Esophagus muscularis mucosa (tissue), 4 donors: Measurements from ENCODE around the gene AMIGO3. TPM values are rescaled to one million over a fixed set of nuclear protein-coding genes. Genes with fewer than 3 reads are reported as not detected.
A peak's percentile ranks its signal among the peaks of the same experiment; 100 is the strongest.
"Not testable (repeated sequence)": the region's sequence is repeated elsewhere in the genome, so short reads cannot be mapped to it uniquely, and the experiment has no call there.

Experiments used
- DNase-seq: peaks from one replicate; pipeline ENCODE4 v3.0.0-alpha.2; 2017; ENCODE audit errors: extremely low spot score
- H3K27ac ChIP-seq, 4 donors: fragments of 200-600 bp; sonication (generic); replicated peaks in 1 of 4; 1 replicate in 3 of 4; 2 replicates in 1 of 4; pipeline ENCODE4 v1.5.1; 2016 to 2019; ENCODE audit warnings: mild to moderate bottlenecking in 1 of 4
- H3K27me3 ChIP-seq, 4 donors: fragments of 200-600 bp; sonication (generic); one replicate each; pipeline versions ENCODE4 v1.5.1 to v1.6.0; 2016 to 2019
- H3K36me3 ChIP-seq, 4 donors: fragments of 200-600 bp; sonication (generic); one replicate each; pipeline ENCODE4 v1.5.1; 2016 to 2019
- H3K4me1 ChIP-seq, 4 donors: fragments of 200-600 bp; sonication (generic); one replicate each; pipeline ENCODE4 v1.5.1; 2016 to 2019
- H3K4me3 ChIP-seq, 4 donors: fragments of 200-600 bp; sonication (generic); 1 replicate in 2 of 4; 2 replicates in 2 of 4; pipeline ENCODE4 v1.5.1; 2016 to 2019; ENCODE audit warnings: mild to moderate bottlenecking in 4 of 4, moderate library complexity in 1 of 4
- H3K9me3 ChIP-seq, 4 donors: fragments of 200-600 bp; sonication (generic); 1 replicate in 3 of 4; 2 replicates in 1 of 4; pipeline ENCODE4 v1.5.1; 2016 to 2019
- EP300 ChIP-seq: sonication (generic); formaldehyde crosslinking; IDR thresholded peaks from one replicate; pipeline ENCODE4 v1.6.1; 2017; ENCODE audit warnings: antibody characterized with exemption
- POLR2A ChIP-seq: fragments of 450-650 bp; IDR thresholded peaks from one replicate; pipeline ENCODE4 v1.6.1; 2017; ENCODE audit warnings: antibody characterized with exemption, moderate library complexity, mild to moderate bottlenecking, low read depth
- POLR2AphosphoS5 ChIP-seq, 2 donors: sonication (generic); formaldehyde crosslinking; IDR thresholded peaks; one replicate each; pipeline ENCODE4 v1.6.1; 2017; ENCODE audit warnings: antibody characterized with exemption in 2 of 2
- WGBS: methylation state at CpG from one replicate; pipeline ENCODE4 v1.1.5; 2018; 5-methylcytosine and 5-hydroxymethylcytosine counted together
- intact Hi-C: fragments of 100-400 bp; cut with DNase I; formaldehyde crosslinking; loops from one replicate; pipeline ENCODE4 v1.15.1; 2023
- total RNA-seq, 4 donors: library from RNA; depleted of rRNA; stranded (reverse); fragments of >200 nt; gene quantifications; one replicate each; pipeline versions ENCODE4 v1.1.0 to v1.2.1, GENCODE V29; 2016
- TF ChIP-seq, protein P1 (sequence below), 3 experiments: fragments of 200-600 bp in 2 of 3; fragments of 450-650 bp in 1 of 3; sonication (generic) in 2 of 3; IDR thresholded peaks; one replicate each; pipeline ENCODE4 v1.5.1; 2017 to 2019; ENCODE audit warnings: antibody characterized with exemption in 3 of 3, mild to moderate bottlenecking in 2 of 3, moderate library complexity in 1 of 3

Gene AMIGO3
- total RNA-seq, 4 donors from 2014 or later = 1.2 to 1.7 TPM; not detected in 2

DNA sequence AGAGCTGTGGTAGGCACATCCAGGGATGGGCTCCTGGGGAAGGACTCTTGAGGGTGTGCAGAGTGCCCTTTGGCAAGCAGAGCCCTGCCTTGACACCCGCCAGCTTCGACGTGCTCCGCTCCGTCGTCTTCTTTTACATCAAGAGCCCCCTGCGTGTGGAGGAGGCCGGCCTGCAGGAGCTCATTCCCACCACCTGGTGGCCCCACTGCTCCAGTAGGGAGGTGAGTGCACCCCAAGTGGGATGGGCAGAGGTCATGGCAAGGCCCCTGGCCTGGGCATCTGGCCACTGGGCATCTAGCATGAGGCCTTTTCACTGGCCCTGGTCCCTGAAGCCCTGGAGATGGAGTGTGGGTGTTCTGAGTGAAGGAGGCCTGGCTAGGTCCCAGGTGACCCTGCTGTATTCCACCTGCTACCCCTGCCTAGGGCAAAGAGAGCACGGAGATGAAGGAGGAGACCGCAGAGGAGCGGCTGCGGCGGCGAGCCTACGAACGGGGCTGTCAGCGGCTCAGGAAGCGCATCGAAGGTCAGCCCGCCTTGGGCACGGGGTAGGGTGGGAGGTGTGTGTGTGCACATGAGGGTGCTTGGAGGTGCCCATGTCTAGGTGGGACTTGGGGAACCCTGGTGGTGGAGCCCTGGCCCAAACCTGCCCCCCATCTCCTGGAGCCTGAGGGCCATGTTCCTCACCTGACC is 18.0 kb downstream of the AMIGO3 start:
- TF ChIP-seq, protein P1, sequence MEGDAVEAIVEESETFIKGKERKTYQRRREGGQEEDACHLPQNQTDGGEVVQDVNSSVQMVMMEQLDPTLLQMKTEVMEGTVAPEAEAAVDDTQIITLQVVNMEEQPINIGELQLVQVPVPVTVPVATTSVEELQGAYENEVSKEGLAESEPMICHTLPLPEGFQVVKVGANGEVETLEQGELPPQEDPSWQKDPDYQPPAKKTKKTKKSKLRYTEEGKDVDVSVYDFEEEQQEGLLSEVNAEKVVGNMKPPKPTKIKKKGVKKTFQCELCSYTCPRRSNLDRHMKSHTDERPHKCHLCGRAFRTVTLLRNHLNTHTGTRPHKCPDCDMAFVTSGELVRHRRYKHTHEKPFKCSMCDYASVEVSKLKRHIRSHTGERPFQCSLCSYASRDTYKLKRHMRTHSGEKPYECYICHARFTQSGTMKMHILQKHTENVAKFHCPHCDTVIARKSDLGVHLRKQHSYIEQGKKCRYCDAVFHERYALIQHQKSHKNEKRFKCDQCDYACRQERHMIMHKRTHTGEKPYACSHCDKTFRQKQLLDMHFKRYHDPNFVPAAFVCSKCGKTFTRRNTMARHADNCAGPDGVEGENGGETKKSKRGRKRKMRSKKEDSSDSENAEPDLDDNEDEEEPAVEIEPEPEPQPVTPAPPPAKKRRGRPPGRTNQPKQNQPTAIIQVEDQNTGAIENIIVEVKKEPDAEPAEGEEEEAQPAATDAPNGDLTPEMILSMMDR (IDR thresholded peaks at IDR 0.05) = peak in 1 of 3 experiments; percentile 53
- TF ChIP-seq EP300 = no peak
- Histone ChIP-seq H3K4me1 (peaks cover 0 to 4% (median 2%) of the 10 kb centered on the region in 4 donors), H3K9me3 (no peaks in the 10 kb centered on the region), H3K36me3 (peaks cover 33 to 94% (median 88%) of the 10 kb centered on the region in 4 donors), H3K27ac (no peak overlapping the region), H3K27me3 (no peaks in the 10 kb centered on the region), H3K4me3 (no peak overlapping the region)
- WGBS = 93% methylated on average over 14 of the region's 21 CpGs
- no peak for DNase-seq
- intact Hi-C loops = loop anchor here (5.0 kb wide), 1 partner anchor 136 kb away; no protein-coding TSS in a partner anchor

DNA sequence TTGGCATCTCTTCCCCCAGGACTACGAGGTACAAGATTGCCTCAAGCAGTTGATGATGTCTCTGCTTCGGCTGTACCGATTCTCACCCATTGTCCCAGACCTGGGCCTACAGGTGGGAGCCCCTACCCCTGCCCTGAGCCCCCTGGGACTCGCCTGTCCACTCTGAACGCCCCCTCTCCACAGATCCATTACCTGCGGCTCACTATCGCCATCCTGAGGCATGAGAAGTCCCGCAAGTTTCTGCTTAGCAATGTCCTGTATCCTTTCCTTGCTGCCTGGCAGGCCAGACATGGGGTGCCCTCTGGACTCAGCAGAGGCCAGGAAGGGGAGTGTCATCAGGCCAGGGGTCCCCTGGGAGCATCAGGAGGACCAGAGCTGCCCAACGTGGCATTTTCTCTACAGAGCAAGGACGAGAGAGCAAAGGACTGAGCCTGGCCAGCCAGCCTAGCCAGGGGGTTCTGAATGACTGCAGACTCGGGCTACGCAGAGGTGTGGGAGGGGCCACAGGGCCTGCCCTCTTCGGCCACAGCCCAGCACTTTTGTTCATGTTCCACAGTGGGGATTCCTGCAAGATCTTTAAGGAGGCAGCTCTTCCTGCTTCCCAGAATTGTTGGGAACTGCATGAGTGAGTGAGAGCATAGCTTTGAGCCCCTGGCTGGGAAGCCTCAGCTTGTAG is 18.9 kb downstream of the AMIGO3 start:
- WGBS = 75% methylated on average over 10 of the region's 13 CpGs
- DNase-seq = no peak
- intact Hi-C loops = loop anchor here (5.0 kb wide), 1 partner anchor 137 kb away; no protein-coding TSS in a partner anchor
- Histone ChIP-seq H3K4me1 (peaks cover 0 to 4% (median 2%) of the 10 kb centered on the region in 4 donors), H3K4me3 (no peak overlapping the region), H3K27ac (no peak overlapping the region), H3K27me3 (no peaks in the 10 kb centered on the region), H3K36me3 (peaks cover 33 to 84% (median 78%) of the 10 kb centered on the region in 4 donors), H3K9me3 (no peaks in the 10 kb centered on the region)
- TF ChIP-seq, protein P1 (IDR thresholded peaks at IDR 0.05) = no peak
- TF ChIP-seq POLR2AphosphoS5 (IDR thresholded peaks at IDR 0.05) (no peak), EP300 (no peak), POLR2A (no peak)

DNA sequence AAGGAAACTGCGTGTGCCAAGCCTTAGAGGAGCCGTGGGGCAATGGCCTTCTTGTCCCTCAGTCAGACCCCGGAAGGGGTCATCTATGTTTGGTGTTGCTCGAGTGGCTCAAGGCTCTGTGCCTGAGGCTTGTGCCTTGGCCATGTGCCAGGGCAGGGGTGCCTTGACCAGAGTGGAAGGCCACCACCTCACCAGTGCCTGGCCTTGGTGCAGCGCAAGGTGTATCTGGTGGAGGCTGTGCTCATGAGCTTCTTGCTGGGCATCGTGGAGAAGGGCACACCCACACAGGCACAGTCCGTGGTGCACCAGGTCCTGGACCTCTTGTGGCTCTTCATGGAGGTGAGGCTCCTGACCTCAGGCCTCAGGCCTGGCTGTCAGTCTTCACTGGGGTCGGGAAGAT is 19.5 kb downstream of the AMIGO3 start:
- Histone ChIP-seq H3K27ac (no peak overlapping the region), H3K36me3 (peaks cover 33 to 78% (median 73%) of the 10 kb centered on the region in 4 donors), H3K4me3 (no peak overlapping the region), H3K27me3 (no peaks in the 10 kb centered on the region), H3K4me1 (peaks cover 0 to 4% (median 2%) of the 10 kb centered on the region in 4 donors), H3K9me3 (no peaks in the 10 kb centered on the region)
- no peak for TF ChIP-seq POLR2A
- no peak for TF ChIP-seq POLR2AphosphoS5 (IDR thresholded peaks at IDR 0.05)
- no peak for TF ChIP-seq EP300
- TF ChIP-seq, protein P1 (IDR thresholded peaks at IDR 0.05) = no peak
- DNase-seq = no peak
- 85% methylated on average over 6 of the region's 8 CpGs for WGBS
- intact Hi-C loops = loop anchor here (5.0 kb wide), 1 partner anchor 137 kb away; no protein-coding TSS in a partner anchor

DNA sequence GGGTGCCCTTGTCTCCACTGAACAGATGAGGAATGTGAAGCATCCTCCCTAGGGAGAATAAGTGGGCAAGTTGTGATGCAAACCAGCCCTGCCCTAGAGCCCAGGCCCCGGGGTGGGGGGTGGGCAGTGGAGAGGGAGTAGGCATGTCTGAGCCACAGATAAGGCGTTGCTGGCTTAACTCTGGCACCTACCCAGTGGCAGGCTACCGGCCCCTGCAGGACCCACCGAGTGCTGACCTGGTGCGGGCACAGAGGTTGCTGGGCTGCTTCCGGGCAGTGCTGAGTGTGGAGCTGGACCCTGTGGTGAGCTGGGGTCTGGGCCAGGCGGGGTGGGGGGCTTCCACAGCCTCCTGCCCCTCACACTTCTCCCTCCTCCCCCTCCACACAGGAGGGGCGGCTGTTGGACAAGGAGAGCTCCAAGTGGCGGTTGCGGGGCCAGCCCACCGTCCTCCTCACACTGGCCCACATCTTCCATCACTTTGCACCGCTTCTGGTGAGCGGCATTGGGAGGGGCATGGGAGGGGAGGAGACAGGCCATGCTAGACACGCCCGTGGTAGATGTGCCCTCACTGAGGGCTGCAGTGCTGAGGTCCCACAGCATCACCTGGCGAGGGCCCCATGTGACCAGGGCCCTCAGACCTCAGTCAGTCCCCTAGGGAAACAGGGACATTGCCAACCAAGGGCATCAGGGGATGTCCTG is 20.1 kb downstream of the AMIGO3 start:
- WGBS = 84% methylated on average over 15 of the region's 16 CpGs
- Histone ChIP-seq H3K27me3 (no peaks in the 10 kb centered on the region), H3K9me3 (no peaks in the 10 kb centered on the region), H3K4me1 (peaks cover 0 to 4% (median 2%) of the 10 kb centered on the region in 4 donors), H3K27ac (no peak overlapping the region), H3K4me3 (no peak overlapping the region), H3K36me3 (peaks cover 33 to 73% (median 67%) of the 10 kb centered on the region in 4 donors)
- intact Hi-C loops = no loop called here
- DNase-seq = no peak
- TF ChIP-seq POLR2A = no peak
- TF ChIP-seq, protein P1 (IDR thresholded peaks at IDR 0.05) = no peak
- no peak for TF ChIP-seq EP300
- TF ChIP-seq POLR2AphosphoS5 (IDR thresholded peaks at IDR 0.05) = no peak

DNA sequence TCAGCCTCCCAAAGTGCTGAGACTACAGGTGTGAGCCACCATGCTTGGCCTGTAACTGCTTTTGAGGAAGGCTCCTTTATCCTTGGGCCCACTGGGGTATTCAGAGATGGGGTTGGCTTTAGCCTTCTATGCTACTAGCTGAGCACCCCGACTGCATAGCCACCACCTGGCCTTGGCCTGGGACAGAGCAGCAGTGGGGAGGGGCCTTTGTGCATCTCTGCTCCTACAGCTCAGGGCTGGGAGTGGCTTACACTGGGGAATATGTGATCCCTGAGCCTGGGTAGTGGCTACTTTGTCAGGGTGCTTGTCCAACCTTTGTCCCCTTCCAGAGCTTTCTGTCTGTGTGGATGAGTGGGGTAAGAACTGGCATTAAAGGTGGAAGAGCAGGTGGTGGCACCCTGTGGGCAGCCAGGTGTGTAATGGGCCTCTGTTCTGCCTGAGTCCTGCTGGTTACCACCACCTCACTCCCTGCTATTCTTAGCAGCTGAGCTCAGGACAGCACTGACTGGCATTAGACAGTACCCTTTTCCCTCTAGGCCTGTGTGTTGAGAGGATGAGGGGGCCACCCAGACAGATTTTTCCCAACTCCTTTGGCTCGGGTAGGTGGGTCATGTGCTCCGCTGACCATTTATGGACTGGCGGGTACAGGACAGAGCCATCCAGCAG is 24.0 kb downstream of the AMIGO3 start:
- DNase-seq, H3K4me3 ChIP-seq, H3K27me3 ChIP-seq, intact Hi-C loops, H3K9me3 ChIP-seq, H3K27ac ChIP-seq: not testable (repeated sequence)
- H3K36me3 ChIP-seq = peaks cover 15 to 43% (median 34%) of the 10 kb centered on the region in 4 donors
- WGBS = 80% methylated on average over 4 of the region's 4 CpGs
- H3K4me1 ChIP-seq = peaks cover 12 to 24% (median 17%) of the 10 kb centered on the region in 4 donors

DNA sequence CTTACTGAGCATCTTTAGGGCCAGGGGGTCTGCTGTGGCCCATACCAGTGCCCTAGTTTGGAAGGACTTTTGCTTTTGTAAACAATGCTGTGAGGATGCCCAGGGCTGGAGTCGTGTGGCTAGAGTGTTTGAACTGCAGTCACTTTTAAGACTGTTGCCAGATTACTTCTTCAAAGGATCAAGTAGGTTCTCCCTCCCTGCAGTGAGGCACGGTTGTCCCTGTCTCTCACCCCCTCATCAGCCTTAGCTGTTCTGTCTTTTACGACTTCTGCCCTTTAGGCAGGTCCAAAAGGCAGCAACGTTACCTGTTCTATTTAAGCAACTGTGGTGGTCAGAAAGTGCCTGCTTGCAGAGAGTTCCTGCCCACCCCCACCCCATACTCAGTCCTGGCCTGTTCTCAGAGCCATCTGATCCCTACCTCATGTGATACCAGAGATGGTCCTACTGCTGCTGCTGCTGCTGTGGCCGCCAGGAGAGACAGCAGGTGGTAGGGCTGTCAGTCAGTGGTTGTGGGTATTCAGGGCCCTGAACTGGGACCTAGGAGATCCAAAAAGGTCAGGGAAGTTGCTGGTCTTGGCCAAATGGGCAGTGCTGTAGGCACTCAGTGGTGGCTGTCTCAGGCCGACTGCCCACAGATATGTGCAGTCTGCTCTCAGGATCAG is 24.9 kb downstream of the AMIGO3 start:
- DNase-seq, H3K27me3 ChIP-seq, H3K27ac ChIP-seq, intact Hi-C loops, H3K4me3 ChIP-seq, H3K9me3 ChIP-seq: not testable (repeated sequence)
- 61% methylated on average over 4 of the region's 6 CpGs for WGBS
- Histone ChIP-seq H3K36me3 (peaks cover 9 to 34% (median 25%) of the 10 kb centered on the region in 4 donors), H3K4me1 (peaks cover 19 to 32% (median 24%) of the 10 kb centered on the region in 4 donors)
